HEK293T (cell line): Measurements from ENCODE around the gene ARFGEF3.

Experiments used
- CTCF ChIA-PET: fragments of 350-600 bp; formaldehyde crosslinking; extraction: SDS; loops from one replicate; lab custom pipeline; 2021; ENCODE audit warnings: antibody characterized with exemption, inconsistent platforms; lab: Yijun Ruan, JAX
- POLR2A ChIA-PET: fragments of 350-600 bp; formaldehyde crosslinking; extraction: SDS; loops from one replicate; lab custom pipeline; 2020; ENCODE audit warnings: antibody characterized with exemption, inconsistent platforms; lab: Yijun Ruan, JAX
- DNase-seq: peaks from one replicate; pipeline ENCODE4 v3.0.0; 2012; ENCODE audit warnings: mixed read lengths; ENCODE audit errors: extremely low spot score
- ARNT ChIP-seq: fragments of 450-650 bp; IDR thresholded peaks from 2 replicates; pipeline ENCODE4 v1.6.1; 2017; ENCODE audit warnings: mild to moderate bottlenecking
- BHLHE40 ChIP-seq: fragments of 450-650 bp; IDR thresholded peaks from 2 replicates; pipeline ENCODE4 v1.6.1; 2016; ENCODE audit warnings: mild to moderate bottlenecking, moderate library complexity, borderline replicate concordance
- CTBP1 ChIP-seq: fragments of 450-650 bp; IDR thresholded peaks from 2 replicates; pipeline ENCODE4 v1.6.1; 2016; ENCODE audit warnings: borderline replicate concordance
- ELF4 ChIP-seq: fragments of 450-650 bp; IDR thresholded peaks from 2 replicates; pipeline ENCODE4 v1.6.1; 2017; ENCODE audit warnings: antibody characterized with exemption
- FOXA1 ChIP-seq: fragments of 450-650 bp; IDR thresholded peaks from 2 replicates; pipeline ENCODE4 v1.6.1; 2016; ENCODE audit warnings: mild to moderate bottlenecking
- FOXK2 ChIP-seq: fragments of 450-650 bp; IDR thresholded peaks from 2 replicates; pipeline ENCODE4 v1.6.1; 2016; ENCODE audit warnings: mild to moderate bottlenecking
- FOXM1 ChIP-seq: fragments of 450-650 bp; IDR thresholded peaks from 2 replicates; pipeline ENCODE4 v1.6.1; 2017; ENCODE audit warnings: mild to moderate bottlenecking, borderline replicate concordance
- HDGF ChIP-seq: fragments of 450-650 bp; IDR thresholded peaks from 2 replicates; pipeline ENCODE4 v1.6.1; 2017; ENCODE audit warnings: antibody characterized with exemption, borderline replicate concordance
- L3MBTL2 ChIP-seq: fragments of 450-650 bp; conservative IDR thresholded peaks from 2 replicates; pipeline ENCODE4 v1.6.1; 2016; ENCODE audit warnings: mild to moderate bottlenecking
- LEF1 ChIP-seq: fragments of 450-650 bp; IDR thresholded peaks from 2 replicates; pipeline ENCODE4 v1.6.1; 2017; ENCODE audit warnings: mild to moderate bottlenecking, borderline replicate concordance
- NFRKB ChIP-seq: fragments of 450-650 bp; IDR thresholded peaks from 2 replicates; pipeline ENCODE4 v1.6.1; 2016; ENCODE audit warnings: mild to moderate bottlenecking, moderate library complexity
- PKNOX1 ChIP-seq: fragments of 450-650 bp; IDR thresholded peaks from 2 replicates; pipeline ENCODE4 v1.6.1; 2016
- SP1 ChIP-seq: fragments of 450-650 bp; IDR thresholded peaks from 2 replicates; pipeline ENCODE4 v1.6.1; 2017
- SUZ12 ChIP-seq: fragments of 450-650 bp; IDR thresholded peaks from 2 replicates; pipeline ENCODE4 v1.6.1; 2016; ENCODE audit warnings: mild to moderate bottlenecking
- TARDBP ChIP-seq: fragments of 450-650 bp; IDR thresholded peaks from 2 replicates; pipeline ENCODE4 v1.6.1; 2016
- ZNF384 ChIP-seq: fragments of 450-650 bp; IDR thresholded peaks from 2 replicates; pipeline ENCODE4 v1.6.1; 2016

Gene ARFGEF3

GRCh38 chr6:138197570-138197969 lies 35.8 kb downstream of the ARFGEF3 start:
- no peak for TF ChIP-seq FOXA1
- TF ChIP-seq HDGF: no peak
- TF ChIP-seq ZNF384: no peak
- TF ChIP-seq CTBP1: no peak
- no peak for TF ChIP-seq BHLHE40
- TF ChIP-seq LEF1: no peak
- no peak for TF ChIP-seq SUZ12
- no peak for DNase-seq
- POLR2A ChIA-PET: interaction anchor here (1.2 kb wide), 1 partner anchor 35 kb away, joined by 3 read pairs; no protein-coding TSS in a partner anchor
- CTCF ChIA-PET: no interaction called here

- TF ChIP-seq SUZ12 (no peak), SP1 (no peak), L3MBTL2 (no peak), NFRKB (no peak), ARNT (no peak), FOXA1 (no peak), ELF4 (no peak), ZNF384 (no peak), BHLHE40 (no peak), FOXM1 (no peak), CTBP1 (no peak), FOXK2 (no peak), PKNOX1 (no peak), LEF1 (no peak)
- ChIA-PET CTCF (no interaction called here), POLR2A (interaction anchor here (1.2 kb wide), 1 partner anchor 36 kb away, joined by 3 read pairs; no protein-coding TSS in a partner anchor)
- DNase-seq: no peak
Observed at GRCh38 chr6:138198430-138199091, 36.8 kb downstream of the ARFGEF3 start.

- POLR2A ChIA-PET: no interaction called here
- CTCF ChIA-PET: no interaction called here
- no peak for DNase-seq
- no peak for TF ChIP-seq SUZ12
- TF ChIP-seq TARDBP: no peak
- TF ChIP-seq CTBP1: no peak
- TF ChIP-seq BHLHE40: no peak
- no peak for TF ChIP-seq ZNF384
- no peak for TF ChIP-seq LEF1
- no peak for TF ChIP-seq ARNT
- no peak for TF ChIP-seq NFRKB
- TF ChIP-seq HDGF: no peak
- no peak for TF ChIP-seq PKNOX1
- no peak for TF ChIP-seq ELF4
- no peak for TF ChIP-seq FOXK2
- TF ChIP-seq FOXA1: no peak
- TF ChIP-seq FOXM1: no peak
- no peak for TF ChIP-seq L3MBTL2
- TF ChIP-seq SP1: no peak
Observed at GRCh38 chr6:138201836-138202235, 40.1 kb downstream of the ARFGEF3 start.

GRCh38 chr6:138203315-138203714 lies 41.6 kb downstream of the ARFGEF3 start:
- TF ChIP-seq FOXK2: no peak
- no peak for TF ChIP-seq PKNOX1
- no peak for TF ChIP-seq TARDBP
- POLR2A ChIA-PET: no interaction called here
- no peak for DNase-seq
- CTCF ChIA-PET: no interaction called here

- DNase-seq: no peak
- CTCF ChIA-PET: no interaction called here
- TF ChIP-seq ARNT: no peak
- TF ChIP-seq BHLHE40: no peak
- no peak for TF ChIP-seq TARDBP
- TF ChIP-seq LEF1: no peak
- no peak for TF ChIP-seq ELF4
- TF ChIP-seq FOXM1: no peak
- no peak for TF ChIP-seq L3MBTL2
- no peak for TF ChIP-seq PKNOX1
- no peak for TF ChIP-seq FOXK2
- TF ChIP-seq CTBP1: no peak
- no peak for TF ChIP-seq SP1
- no peak for TF ChIP-seq ZNF384
- TF ChIP-seq SUZ12: no peak
- TF ChIP-seq NFRKB: no peak
- TF ChIP-seq FOXA1: no peak
- no peak for TF ChIP-seq HDGF
- POLR2A ChIA-PET: no interaction called here
Observed at GRCh38 chr6:138204303-138204702, 42.6 kb downstream of the ARFGEF3 start.

GRCh38 chr6:138204792-138205384 lies 43.1 kb downstream of the ARFGEF3 start:
- no peak for DNase-seq
- ChIA-PET CTCF (no interaction called here), POLR2A (no interaction called here)
- TF ChIP-seq ZNF384: no peak
- no peak for TF ChIP-seq TARDBP
- TF ChIP-seq CTBP1: no peak
- TF ChIP-seq BHLHE40: no peak
- TF ChIP-seq HDGF: no peak
- TF ChIP-seq L3MBTL2: no peak
- TF ChIP-seq ARNT: no peak
